ENCODE measurements around the gene MYOM3. TPM values are rescaled to one million over a fixed set of nuclear protein-coding genes. Genes with fewer than 3 reads are reported as not detected.

MYOM3 gene
- total and polyA plus RNA-seq, 2 of the 13 experiments (the other 11 are each of a cell fraction or from before 2014, with no cell fraction given), result 5.8 to 15.3 TPM

- WGBS (ENCODE audit: low lambda C conversion rate), result 76% methylated on average over 4 of the region's 4 CpGs
- no peak overlapping the region for H3K9ac ChIP-seq (ENCODE audit: insufficient read depth, low read depth, low read length)
- H3K36me3 ChIP-seq (replicated peaks in 1 of 2; ENCODE audit: control insufficient read depth in 1 of 2, insufficient read depth in 2 of 2, low read length in 2 of 2), result peaks cover 3 to 10% of the 10 kb centered on the region in 2 experiments; a peak in 3 of 5 replicates
- H4K20me1 ChIP-seq (ENCODE audit: insufficient read depth, low read length), result no peaks in the 10 kb centered on the region
- no peaks in the 10 kb centered on the region for H3K9me3 ChIP-seq (ENCODE audit: low read length)
- ChIA-PET CTCF (ENCODE audit: low intra/inter-chr PET ratio, low total read pairs) (interaction anchor here (1.1 to 1.5 kb wide), 3 partner anchors 9 to 79 kb away, joined by 3 to 9 read pairs (median 6); partner anchors contain the start of gene PNRC2), POLR2A (interaction anchor here (0.7 to 1.7 kb wide), 7 partner anchors 9 to 68 kb away, joined by 3 to 10 read pairs (median 4); partner anchors contain the start of genes PNRC2 and SRSF10)
- H3K4me3 ChIP-seq (replicated peaks in 1 of 3; ENCODE audit: insufficient read depth in 1 of 3, low read depth in 2 of 3, low read length in 3 of 3), result no peak overlapping the region
- no peak overlapping the region for H2AFZ ChIP-seq (ENCODE audit: low read length)
- BruUV-seq (replicated peaks), result no TSS peak
- H3K4me1 ChIP-seq (ENCODE audit: insufficient read depth, low read length), result peaks cover 59% of the 10 kb centered on the region
- intact Hi-C loops (cut with micrococcal nuclease; ENCODE audit: unreplicated experiment), result loop anchor here (2.0 to 5.0 kb wide), 2 partner anchors 49 to 71 kb away; partner anchors contain the start of gene PNRC2
- DNase-seq (ENCODE audit: low spot score), result peak; percentile 60
- in situ Hi-C loops (cut with HindIII; ENCODE audit: extremely low pct_ligation_motif_present, low pct_unique_long_range_greater_than_20kb), result no loop called here
- H3K79me2 ChIP-seq (ENCODE audit: insufficient read depth, low read length), result peaks cover 11% of the 10 kb centered on the region
- H3K27ac ChIP-seq (ENCODE audit: extremely low read length, insufficient read depth, low read length), result peak overlapping the region; percentile 19
- ATAC-seq, result peak; percentile 67
- H3K27me3 ChIP-seq (ENCODE audit: control insufficient read depth in 1 of 2, insufficient read depth in 2 of 2, low read length in 2 of 2), result no peaks in the 10 kb centered on the region
- no peak overlapping the region for H3K4me2 ChIP-seq (ENCODE audit: low read depth, low read length)
- FAIRE-seq, result peak; percentile 50
- TF ChIP-seq ZFP1 (CRISPR knock-in tag; IDR thresholded peaks at IDR 0.05) (0 out of 2 replicates have a peak, but pooled peaks have one; percentile 46), ZNF143 (CRISPR knock-in tag; IDR thresholded peaks at IDR 0.05) (no peak), SMC3 (IDR thresholded peaks at IDR 0.05; ENCODE audit: low read length) (peak; percentile 81), REL (CRISPR knock-in tag; conservative IDR thresholded peaks at IDR 0.05) (no peak), ATF5 (CRISPR knock-in tag; IDR thresholded peaks at IDR 0.05; ENCODE audit: low read depth) (no peak), ZNF576 (CRISPR knock-in tag; IDR thresholded peaks at IDR 0.05) (no peak), PHB2 (IDR thresholded peaks at IDR 0.05; ENCODE audit: partially characterized antibody) (no peak), ARID3A (IDR thresholded peaks at IDR 0.05; ENCODE audit: low read depth, low read length) (0 out of 2 replicates have a peak, but pooled peaks have one; percentile 40), ARID5B (CRISPR knock-in tag; IDR thresholded peaks at IDR 0.05) (peak; percentile 8; the same call in 1 of the 2 replicates), KLF13 (CRISPR knock-in tag; IDR thresholded peaks at IDR 0.05) (no peak), CREBL2 (CRISPR knock-in tag; IDR thresholded peaks at IDR 0.05; ENCODE audit: borderline replicate concordance) (no peak), TBP (CRISPR knock-in tag; IDR thresholded peaks at IDR 0.05) (no peak), ZBTB14 (CRISPR knock-in tag; IDR thresholded peaks at IDR 0.05) (no peak), ZNF468 (CRISPR knock-in tag; IDR thresholded peaks at IDR 0.05) (no peak), JARID2 (CRISPR knock-in tag; IDR thresholded peaks at IDR 0.05; ENCODE audit: insufficient replicate concordance) (no peak)
Observed at GRCh38 chr1:24027838-24028468, 84.0 kb downstream of the MYOM3 start.

Measured in HepG2 (cell line).